Liver (tissue), 9 donors: Measurements from ENCODE around the gene B3GNT5. TPM values are rescaled to one million over a fixed set of nuclear protein-coding genes. Genes with fewer than 3 reads are reported as not detected.

Experiments used
- DNase-seq: peaks from one replicate; pipeline ENCODE4 v3.0.0-alpha.2; 2017; ENCODE audit warnings: low spot score
- H3K27ac ChIP-seq, 2 donors: one replicate each; pipeline ENCODE4 v1.7.0; 2013; ENCODE audit warnings: inconsistent platforms in 2 of 2, low read length in 2 of 2, control low read depth in 1 of 2, low read depth in 1 of 2, mild to moderate bottlenecking in 1 of 2
- H3K27me3 ChIP-seq, 4 donors: one replicate each; pipeline versions ENCODE4 v1.6.1 to v1.7.0; 2013; ENCODE audit warnings: low read length in 3 of 4, inconsistent platforms in 1 of 4, mild to moderate bottlenecking in 1 of 4, moderate library complexity in 1 of 4; ENCODE audit not compliant: control insufficient read depth in 4 of 4, insufficient read depth in 4 of 4
- H3K36me3 ChIP-seq, 4 donors: one replicate each; pipeline versions ENCODE4 v1.6.1 to v1.7.0; 2013; ENCODE audit warnings: low read length in 3 of 4, mild to moderate bottlenecking in 3 of 4, low read depth in 1 of 4, moderate library complexity in 1 of 4; ENCODE audit not compliant: control insufficient read depth in 4 of 4, insufficient read depth in 3 of 4
- H3K4me1 ChIP-seq, 4 donors: one replicate each; pipeline versions ENCODE4 v1.6.1 to v1.7.0; 2013; ENCODE audit warnings: low read length in 3 of 4, mild to moderate bottlenecking in 3 of 4, moderate library complexity in 1 of 4; ENCODE audit not compliant: control insufficient read depth in 4 of 4, insufficient read depth in 4 of 4
- H3K4me3 ChIP-seq, 3 donors: one replicate each; pipeline versions ENCODE4 v1.6.1 to v1.7.0; 2013; ENCODE audit warnings: low read length in 3 of 3, control low read depth in 1 of 3, low read depth in 1 of 3, mild to moderate bottlenecking in 1 of 3
- H3K9ac ChIP-seq, 2 donors: one replicate each; pipeline ENCODE4 v1.7.0; 2013; ENCODE audit warnings: low read length in 2 of 2, mild to moderate bottlenecking in 2 of 2, moderate library complexity in 2 of 2, control low read depth in 1 of 2, low read depth in 1 of 2
- H3K9me3 ChIP-seq, 4 donors: one replicate each; pipeline versions ENCODE4 v1.6.1 to v1.7.0; 2013; ENCODE audit warnings: low read length in 3 of 4; ENCODE audit not compliant: control insufficient read depth in 4 of 4
- EGR1 ChIP-seq, 2 donors: IDR thresholded peaks; 2 replicates each; pipeline ENCODE4 v1.6.1; 2016 to 2018; ENCODE audit warnings: antibody characterized with exemption in 2 of 2, low read depth in 2 of 2
- FOXA1 ChIP-seq: IDR thresholded peaks from 2 replicates; pipeline ENCODE4 v1.6.1; 2016; ENCODE audit warnings: antibody characterized with exemption
- FOXA2 ChIP-seq: IDR thresholded peaks from 2 replicates; pipeline ENCODE4 v1.6.1; 2016; ENCODE audit warnings: antibody characterized with exemption
- GABPA ChIP-seq, 2 donors: IDR thresholded peaks in 1 of 2; conservative IDR thresholded peaks in 1 of 2; 2 replicates each; pipeline ENCODE4 v1.6.1; 2016; ENCODE audit warnings: antibody characterized with exemption in 2 of 2, mild to moderate bottlenecking in 1 of 2, moderate library complexity in 1 of 2
- HNF4A ChIP-seq, 2 donors: conservative IDR thresholded peaks; 2 replicates each; pipeline ENCODE4 v1.6.1; 2016; ENCODE audit warnings: antibody characterized with exemption in 2 of 2, mild to moderate bottlenecking in 2 of 2
- HNF4G ChIP-seq: IDR thresholded peaks from 2 replicates; pipeline ENCODE4 v1.6.1; 2016; ENCODE audit warnings: antibody characterized with exemption
- JUND ChIP-seq, 2 donors: IDR thresholded peaks; 2 replicates each; pipeline ENCODE4 v1.6.1; 2016; ENCODE audit warnings: antibody characterized with exemption in 2 of 2
- NR2F2 ChIP-seq: IDR thresholded peaks from 2 replicates; pipeline ENCODE4 v1.6.1; 2016; ENCODE audit warnings: antibody characterized with exemption
- RXRA ChIP-seq, 2 donors: IDR thresholded peaks; 2 replicates each; pipeline ENCODE4 v1.6.1; 2017 to 2018; ENCODE audit warnings: antibody characterized with exemption in 2 of 2, mild to moderate bottlenecking in 1 of 2
- SP1 ChIP-seq: IDR thresholded peaks from 2 replicates; pipeline ENCODE4 v1.6.1; 2018; ENCODE audit warnings: antibody characterized with exemption, mild to moderate bottlenecking
- TAF1 ChIP-seq: conservative IDR thresholded peaks from 2 replicates; pipeline ENCODE4 v1.6.1; 2016; ENCODE audit warnings: antibody characterized with exemption, mild to moderate bottlenecking
- YY1 ChIP-seq: IDR thresholded peaks from 2 replicates; pipeline ENCODE4 v1.6.1; 2016; ENCODE audit warnings: antibody characterized with exemption, mild to moderate bottlenecking
- WGBS: extraction: QIAGEN DNeasy Blood & Tissue Kit; methylation state at CpG from one replicate; pipeline ENCODE4 v1.1.7; 2013; 5-methylcytosine and 5-hydroxymethylcytosine counted together
- polyA plus RNA-seq, 2 donors: library from polyadenylated mRNA; stranded (reverse) in 1 of 2; unstranded in 1 of 2; fragments of 200-250 nt in 1 of 2; fragments of >200 nt in 1 of 2; fragmentation: Nextera tagmentation in 1 of 2; extraction: Ambion mirVana in 1 of 2; gene quantifications; one replicate each; pipeline versions ENCODE4 v1.2.1 to v1.2.3, GENCODE V29; 2013 to 2015
- total RNA-seq, 2 donors: library from RNA; depleted of rRNA; stranded (reverse); fragments of >200 nt; gene quantifications; one replicate each; pipeline ENCODE4 v1.2.3, GENCODE V29; 2014
- TF ChIP-seq, protein P1 (sequence below): IDR thresholded peaks from 2 replicates; pipeline ENCODE4 v1.6.1; 2016; ENCODE audit warnings: antibody characterized with exemption
- TF ChIP-seq, protein P2 (sequence below): IDR thresholded peaks from 2 replicates; pipeline ENCODE4 v1.6.1; 2016; ENCODE audit warnings: antibody characterized with exemption
- TF ChIP-seq, protein P3 (sequence below): IDR thresholded peaks from 2 replicates; pipeline ENCODE4 v1.6.1; 2016; ENCODE audit warnings: antibody characterized with exemption
- TF ChIP-seq, protein P4 (sequence below): IDR thresholded peaks from 2 replicates; pipeline ENCODE4 v1.6.1; 2016; ENCODE audit warnings: antibody characterized with exemption, mild to moderate bottlenecking
- donor health status: healthy.
- donor health status: healthy.
- donor health status: healthy.
- donor health status: healthy.
- donor health status: healthy.

The B3GNT5 gene
- total and polyA plus RNA-seq, 4 donors, result 0.22 to 1.8 (median 0.53) TPM

DNA sequence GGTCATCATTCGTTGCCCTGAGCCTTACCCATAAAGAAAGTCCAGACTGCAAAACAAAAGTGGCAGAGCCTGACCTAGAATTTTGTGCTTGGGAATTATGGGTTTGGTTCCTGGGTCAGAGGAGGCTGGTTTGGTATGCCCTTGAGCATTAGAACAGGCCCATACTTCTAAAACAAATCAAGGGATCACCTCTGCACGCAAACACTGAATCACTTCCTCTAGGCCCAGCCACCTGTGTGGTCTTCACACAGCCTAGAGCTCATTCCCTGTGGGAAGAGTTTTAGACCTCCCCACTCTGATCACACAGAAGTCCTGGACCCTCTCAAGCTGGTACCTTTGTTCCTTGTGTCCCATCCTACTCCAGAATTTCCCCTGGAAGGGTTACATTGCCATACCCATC is 59.4 kb downstream of the B3GNT5 start:
- DNase-seq, result no peak
- no peaks in the 10 kb centered on the region for H3K9me3 ChIP-seq
- H3K27ac ChIP-seq, result no peak overlapping the region
- no peak overlapping the region for H3K9ac ChIP-seq
- peaks cover 0 to 2% (median 0%) of the 10 kb centered on the region in 4 donors for H3K27me3 ChIP-seq
- TF ChIP-seq HNF4A (conservative IDR thresholded peaks at IDR 0.05), result no peak
- TF ChIP-seq SP1, result no peak
- TF ChIP-seq EGR1 (IDR thresholded peaks at IDR 0.05; ENCODE audit: low read depth in 2 of 2), result no peak
- no peak for TF ChIP-seq GABPA (IDR thresholded peaks at IDR 0.05 in 1 of 2, conservative IDR thresholded peaks at IDR 0.05 in 1 of 2)
- no peak for TF ChIP-seq FOXA1
- TF ChIP-seq JUND (IDR thresholded peaks at IDR 0.05), result no peak
- TF ChIP-seq HNF4G, result no peak
- TF ChIP-seq, protein P1, sequence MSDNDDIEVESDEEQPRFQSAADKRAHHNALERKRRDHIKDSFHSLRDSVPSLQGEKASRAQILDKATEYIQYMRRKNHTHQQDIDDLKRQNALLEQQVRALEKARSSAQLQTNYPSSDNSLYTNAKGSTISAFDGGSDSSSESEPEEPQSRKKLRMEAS, result no peak
- TF ChIP-seq RXRA (IDR thresholded peaks at IDR 0.05), result no peak
- TF ChIP-seq FOXA2, result no peak
- TF ChIP-seq, protein P2, sequence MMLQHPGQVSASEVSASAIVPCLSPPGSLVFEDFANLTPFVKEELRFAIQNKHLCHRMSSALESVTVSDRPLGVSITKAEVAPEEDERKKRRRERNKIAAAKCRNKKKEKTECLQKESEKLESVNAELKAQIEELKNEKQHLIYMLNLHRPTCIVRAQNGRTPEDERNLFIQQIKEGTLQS, result no peak
- no peak for TF ChIP-seq YY1
- no peak for TF ChIP-seq NR2F2
- TF ChIP-seq, protein P3, sequence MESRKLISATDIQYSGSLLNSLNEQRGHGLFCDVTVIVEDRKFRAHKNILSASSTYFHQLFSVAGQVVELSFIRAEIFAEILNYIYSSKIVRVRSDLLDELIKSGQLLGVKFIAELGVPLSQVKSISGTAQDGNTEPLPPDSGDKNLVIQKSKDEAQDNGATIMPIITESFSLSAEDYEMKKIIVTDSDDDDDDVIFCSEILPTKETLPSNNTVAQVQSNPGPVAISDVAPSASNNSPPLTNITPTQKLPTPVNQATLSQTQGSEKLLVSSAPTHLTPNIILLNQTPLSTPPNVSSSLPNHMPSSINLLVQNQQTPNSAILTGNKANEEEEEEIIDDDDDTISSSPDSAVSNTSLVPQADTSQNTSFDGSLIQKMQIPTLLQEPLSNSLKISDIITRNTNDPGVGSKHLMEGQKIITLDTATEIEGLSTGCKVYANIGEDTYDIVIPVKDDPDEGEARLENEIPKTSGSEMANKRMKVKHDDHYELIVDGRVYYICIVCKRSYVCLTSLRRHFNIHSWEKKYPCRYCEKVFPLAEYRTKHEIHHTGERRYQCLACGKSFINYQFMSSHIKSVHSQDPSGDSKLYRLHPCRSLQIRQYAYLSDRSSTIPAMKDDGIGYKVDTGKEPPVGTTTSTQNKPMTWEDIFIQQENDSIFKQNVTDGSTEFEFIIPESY, result no peak
- no peak for TF ChIP-seq TAF1
- TF ChIP-seq, protein P4, sequence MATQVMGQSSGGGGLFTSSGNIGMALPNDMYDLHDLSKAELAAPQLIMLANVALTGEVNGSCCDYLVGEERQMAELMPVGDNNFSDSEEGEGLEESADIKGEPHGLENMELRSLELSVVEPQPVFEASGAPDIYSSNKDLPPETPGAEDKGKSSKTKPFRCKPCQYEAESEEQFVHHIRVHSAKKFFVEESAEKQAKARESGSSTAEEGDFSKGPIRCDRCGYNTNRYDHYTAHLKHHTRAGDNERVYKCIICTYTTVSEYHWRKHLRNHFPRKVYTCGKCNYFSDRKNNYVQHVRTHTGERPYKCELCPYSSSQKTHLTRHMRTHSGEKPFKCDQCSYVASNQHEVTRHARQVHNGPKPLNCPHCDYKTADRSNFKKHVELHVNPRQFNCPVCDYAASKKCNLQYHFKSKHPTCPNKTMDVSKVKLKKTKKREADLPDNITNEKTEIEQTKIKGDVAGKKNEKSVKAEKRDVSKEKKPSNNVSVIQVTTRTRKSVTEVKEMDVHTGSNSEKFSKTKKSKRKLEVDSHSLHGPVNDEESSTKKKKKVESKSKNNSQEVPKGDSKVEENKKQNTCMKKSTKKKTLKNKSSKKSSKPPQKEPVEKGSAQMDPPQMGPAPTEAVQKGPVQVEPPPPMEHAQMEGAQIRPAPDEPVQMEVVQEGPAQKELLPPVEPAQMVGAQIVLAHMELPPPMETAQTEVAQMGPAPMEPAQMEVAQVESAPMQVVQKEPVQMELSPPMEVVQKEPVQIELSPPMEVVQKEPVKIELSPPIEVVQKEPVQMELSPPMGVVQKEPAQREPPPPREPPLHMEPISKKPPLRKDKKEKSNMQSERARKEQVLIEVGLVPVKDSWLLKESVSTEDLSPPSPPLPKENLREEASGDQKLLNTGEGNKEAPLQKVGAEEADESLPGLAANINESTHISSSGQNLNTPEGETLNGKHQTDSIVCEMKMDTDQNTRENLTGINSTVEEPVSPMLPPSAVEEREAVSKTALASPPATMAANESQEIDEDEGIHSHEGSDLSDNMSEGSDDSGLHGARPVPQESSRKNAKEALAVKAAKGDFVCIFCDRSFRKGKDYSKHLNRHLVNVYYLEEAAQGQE, result no peak
- peaks cover 2 to 8% (median 4%) of the 10 kb centered on the region in 4 donors for H3K4me1 ChIP-seq
- no peak overlapping the region for H3K4me3 ChIP-seq
- WGBS, result 93% methylated on average over 2 of the region's 2 CpGs
- H3K36me3 ChIP-seq, result no peaks in the 10 kb centered on the region

DNA sequence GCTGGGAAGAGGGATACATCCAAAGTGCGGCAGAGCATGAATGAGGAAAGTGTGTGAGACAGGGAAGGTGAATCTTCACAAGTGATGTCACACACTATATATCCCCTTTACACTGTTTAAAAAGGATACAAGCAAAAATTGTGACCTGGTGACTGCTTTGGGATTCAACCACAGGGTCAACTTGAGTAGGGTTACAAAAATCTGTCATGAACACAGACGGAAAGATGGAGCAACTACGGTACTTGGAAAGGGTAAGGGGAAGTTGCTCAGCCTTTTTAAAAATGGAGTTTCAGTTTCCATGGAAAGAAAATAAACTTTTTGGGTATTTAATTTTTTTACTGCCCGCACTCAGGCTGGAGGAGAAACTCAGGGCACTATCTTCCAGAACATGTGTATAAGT is 60.3 kb downstream of the B3GNT5 start:
- Histone ChIP-seq H3K9me3 (no peaks in the 10 kb centered on the region), H3K4me3 (no peak overlapping the region), H3K27ac (no peak overlapping the region), H3K9ac (no peak overlapping the region), H3K4me1 (peaks cover 2 to 4% (median 3%) of the 10 kb centered on the region in 4 donors), H3K27me3 (peaks cover 0 to 2% (median 0%) of the 10 kb centered on the region in 4 donors), H3K36me3 (no peaks in the 10 kb centered on the region)
- 90% methylated on average over 4 of the region's 4 CpGs for WGBS
- no peak for DNase-seq
- TF ChIP-seq, protein P2, result no peak
- no peak for TF ChIP-seq HNF4A (conservative IDR thresholded peaks at IDR 0.05)
